HL-60/S4 (cell line): Measurements from ENCODE around the gene EFNB1.

ENCODE experiments used
- in situ Hi-C: fragments of 300-500 bp; cut with MboI; formaldehyde crosslinking; loops from 2 replicates; pipeline ENCODE4 v1.14.3; 2022; ENCODE audit warnings: low sequenced_read_pairs

The EFNB1 gene

GRCh38 chrX:68827256-68827655, 1.6 kb upstream of the EFNB1 start:
- in situ Hi-C loops = loop anchor here (25.0 kb wide), 1 partner anchor 385 kb away; no protein-coding TSS in a partner anchor

- in situ Hi-C loops = loop anchor here (25.0 kb wide), 1 partner anchor 384 kb away; no protein-coding TSS in a partner anchor
Observed at GRCh38 chrX:68827848-68828624, 785 bp upstream of the EFNB1 start.

GRCh38 chrX:68829582-68830418, 979 bp downstream of the EFNB1 start:
- in situ Hi-C loops = loop anchor here (25.0 kb wide), 1 partner anchor 383 kb away; no protein-coding TSS in a partner anchor

- in situ Hi-C loops = loop anchor here (25.0 kb wide), 1 partner anchor 382 kb away; no protein-coding TSS in a partner anchor
Observed at GRCh38 chrX:68830419-68831404, 1.9 kb downstream of the EFNB1 start.

GRCh38 chrX:68831405-68832100, 2.7 kb downstream of the EFNB1 start:
- in situ Hi-C loops = loop anchor here (25.0 kb wide), 1 partner anchor 381 kb away; no protein-coding TSS in a partner anchor

GRCh38 chrX:68832101-68832416, 3.2 kb downstream of the EFNB1 start:
- in situ Hi-C loops = loop anchor here (25.0 kb wide), 1 partner anchor 380 kb away; no protein-coding TSS in a partner anchor

- in situ Hi-C loops = loop anchor here (25.0 kb wide), 1 partner anchor 380 kb away; no protein-coding TSS in a partner anchor
Observed at GRCh38 chrX:68832516-68833447, 4.0 kb downstream of the EFNB1 start.

- in situ Hi-C loops = loop anchor here (25.0 kb wide), 1 partner anchor 379 kb away; no protein-coding TSS in a partner anchor
Observed at GRCh38 chrX:68833448-68833805, 4.6 kb downstream of the EFNB1 start.

GRCh38 chrX:68833855-68834331, 5.1 kb downstream of the EFNB1 start:
- in situ Hi-C loops = loop anchor here (25.0 kb wide), 1 partner anchor 378 kb away; no protein-coding TSS in a partner anchor

GRCh38 chrX:68834371-68835103, 5.7 kb downstream of the EFNB1 start:
- in situ Hi-C loops = loop anchor here (25.0 kb wide), 1 partner anchor 378 kb away; no protein-coding TSS in a partner anchor

DNA sequence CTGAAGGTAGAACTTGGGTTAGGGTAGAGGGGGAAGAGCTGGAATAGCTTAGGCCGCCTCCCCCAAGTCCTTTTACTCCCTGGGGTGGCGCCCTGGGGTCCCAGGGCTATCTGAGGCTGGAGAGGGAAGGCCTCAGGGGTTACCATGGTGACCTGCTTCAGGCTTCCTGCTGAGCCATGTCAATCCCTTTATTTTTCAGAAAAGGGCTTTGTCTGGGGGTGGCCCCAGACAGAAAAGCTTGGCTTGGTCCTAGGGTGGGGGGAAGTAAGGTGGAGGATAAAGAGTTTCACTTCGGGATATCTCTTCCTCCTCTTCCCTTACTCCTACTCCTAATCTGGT, 6.3 kb downstream of the EFNB1 start:
- in situ Hi-C loops = loop anchor here (25.0 kb wide), 1 partner anchor 377 kb away; no protein-coding TSS in a partner anchor

DNA sequence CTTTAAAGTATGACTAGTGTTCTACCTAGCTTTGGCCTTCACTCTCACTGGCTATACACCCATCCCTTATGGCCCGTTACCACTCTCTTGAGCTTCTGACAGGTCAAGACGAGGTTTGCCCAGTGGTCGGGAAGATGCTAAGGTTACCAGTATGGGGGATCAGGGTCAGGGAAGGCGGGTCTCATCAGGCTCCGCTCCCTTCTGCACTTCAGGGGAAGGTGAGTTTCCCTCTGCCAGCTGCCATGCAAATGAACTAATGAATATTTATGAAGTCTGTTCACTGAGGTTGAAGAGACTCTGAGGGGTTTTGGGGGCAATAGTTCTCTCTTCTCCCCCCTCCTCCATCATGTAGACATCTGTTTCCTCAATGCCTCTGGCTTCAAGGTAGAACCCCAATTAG, 6.6 kb downstream of the EFNB1 start:
- in situ Hi-C loops = loop anchor here (25.0 kb wide), 1 partner anchor 377 kb away; no protein-coding TSS in a partner anchor

GRCh38 chrX:68837119-68837518, 8.3 kb downstream of the EFNB1 start:
- in situ Hi-C loops = loop anchor here (25.0 kb wide), 1 partner anchor 375 kb away; no protein-coding TSS in a partner anchor

DNA sequence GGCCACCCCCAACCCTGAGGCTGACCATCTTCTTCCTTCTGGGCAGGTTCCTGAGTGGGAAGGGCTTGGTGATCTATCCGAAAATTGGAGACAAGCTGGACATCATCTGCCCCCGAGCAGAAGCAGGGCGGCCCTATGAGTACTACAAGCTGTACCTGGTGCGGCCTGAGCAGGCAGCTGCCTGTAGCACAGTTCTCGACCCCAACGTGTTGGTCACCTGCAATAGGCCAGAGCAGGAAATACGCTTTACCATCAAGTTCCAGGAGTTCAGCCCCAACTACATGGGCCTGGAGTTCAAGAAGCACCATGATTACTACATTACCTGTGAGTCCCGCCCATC, 9.7 kb downstream of the EFNB1 start:
- in situ Hi-C loops = loop anchor here (25.0 kb wide), 1 partner anchor 374 kb away; no protein-coding TSS in a partner anchor

DNA sequence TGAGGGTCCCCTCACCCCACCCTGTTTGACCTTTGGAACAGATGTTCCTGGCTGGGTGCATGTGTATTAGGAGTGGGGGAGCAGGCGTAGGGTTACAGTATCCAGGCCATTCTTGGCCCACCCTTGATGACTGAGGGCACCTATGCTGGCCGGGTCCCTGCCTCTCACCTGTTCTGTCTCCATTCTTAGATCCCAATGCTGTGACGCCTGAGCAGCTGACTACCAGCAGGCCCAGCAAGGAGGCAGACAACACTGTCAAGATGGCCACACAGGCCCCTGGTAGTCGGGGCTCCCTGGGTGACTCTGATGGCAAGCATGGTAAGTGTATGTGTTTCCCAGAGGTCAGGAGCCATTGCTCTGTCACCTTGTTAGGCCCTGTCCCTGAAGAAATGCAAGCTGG, 10.9 kb downstream of the EFNB1 start:
- in situ Hi-C loops = loop anchor here (25.0 kb wide), 1 partner anchor 373 kb away; no protein-coding TSS in a partner anchor

GRCh38 chrX:68840256-68840655, 11.4 kb downstream of the EFNB1 start:
- in situ Hi-C loops = loop anchor here (25.0 kb wide), 1 partner anchor 372 kb away; no protein-coding TSS in a partner anchor

- in situ Hi-C loops = loop anchor here (25.0 kb wide), 1 partner anchor 371 kb away; no protein-coding TSS in a partner anchor
Observed at GRCh38 chrX:68841251-68842049, 12.6 kb downstream of the EFNB1 start.
